ENCODE results near the gene PLCB4.

- TF ChIP-seq REST (IDR thresholded peaks at IDR 0.05; ENCODE audit: insufficient replicate concordance, low read depth) (no peak), CTCF (IDR thresholded peaks at IDR 0.05; ENCODE audit: insufficient read depth, low read length) (no peak), POLR2AphosphoS5 (IDR thresholded peaks at IDR 0.05; ENCODE audit: low read depth) (no peak), GABPA (IDR thresholded peaks at IDR 0.05; ENCODE audit: low read depth) (no peak)
Observed at GRCh38 chr20:9294041-9294440, 225.2 kb downstream of the PLCB4 start.
